Mesendoderm (in vitro differentiated cells): ENCODE data around the gene GPRC5B. TPM values are rescaled to one million over a fixed set of nuclear protein-coding genes. Genes with fewer than 3 reads are reported as not detected.

Experiments
- DNase-seq: peaks from one replicate; pipeline ENCODE4 v3.0.0; 2013
- H2AK5ac ChIP-seq: 2 replicates; pipeline ENCODE4 v1.6.1; 2013; ENCODE audit warnings: low read length, inconsistent platforms
- H2BK120ac ChIP-seq: 2 replicates; pipeline ENCODE4 v1.6.1; 2013; ENCODE audit warnings: low read depth, mild to moderate bottlenecking, low read length, moderate library complexity, mixed read lengths
- H2BK15ac ChIP-seq: replicated peaks from 2 replicates; pipeline ENCODE4 v1.6.1; 2013; ENCODE audit warnings: low read depth, mild to moderate bottlenecking, moderate library complexity
- H2BK5ac ChIP-seq: 2 replicates; pipeline ENCODE4 v1.6.1; 2013; ENCODE audit warnings: low read length, inconsistent platforms
- H3K18ac ChIP-seq: 2 replicates; pipeline ENCODE4 v1.6.1; 2013; ENCODE audit warnings: mild to moderate bottlenecking, low read length, mixed read lengths
- H3K23ac ChIP-seq: one replicate; pipeline ENCODE4 v1.6.1; 2013; ENCODE audit warnings: low read length
- H3K27ac ChIP-seq: 2 replicates; pipeline ENCODE4 v1.5.1; 2013; ENCODE audit warnings: low read depth, mild to moderate bottlenecking, inconsistent platforms, low read length, moderate library complexity
- H3K27me3 ChIP-seq: 2 replicates; pipeline ENCODE4 v1.6.1; 2013; ENCODE audit warnings: low read length, control low read depth, mild to moderate bottlenecking, inconsistent platforms; ENCODE audit not compliant: insufficient read depth, poor library complexity
- H3K36me3 ChIP-seq: 2 replicates; pipeline ENCODE4 v1.6.1; 2013; ENCODE audit warnings: low read length, inconsistent platforms; ENCODE audit not compliant: control insufficient read depth, insufficient read depth
- H3K4ac ChIP-seq: one replicate; pipeline ENCODE4 v1.6.1; 2013; ENCODE audit warnings: low read depth, mild to moderate bottlenecking, low read length, moderate library complexity
- H3K4me1 ChIP-seq: 2 replicates; pipeline ENCODE4 v1.6.1; 2013; ENCODE audit warnings: low read depth, low read length, inconsistent platforms; ENCODE audit not compliant: control insufficient read depth
- H3K4me2 ChIP-seq: 2 replicates; pipeline ENCODE4 v1.6.1; 2013; ENCODE audit warnings: low read length
- H3K4me3 ChIP-seq: 2 replicates; pipeline ENCODE4 v1.5.1; 2013; ENCODE audit warnings: mild to moderate bottlenecking, low read length
- H3K56ac ChIP-seq: one replicate; pipeline ENCODE4 v1.6.1; 2013; ENCODE audit warnings: low read length
- H3K79me1 ChIP-seq: 2 replicates; pipeline ENCODE4 v1.6.1; 2013; ENCODE audit warnings: low read length, inconsistent platforms
- H3K79me2 ChIP-seq: 2 replicates; pipeline ENCODE4 v1.6.1; 2013; ENCODE audit warnings: mild to moderate bottlenecking, low read length; ENCODE audit not compliant: control insufficient read depth, insufficient read depth
- H3K9ac ChIP-seq: 2 replicates; pipeline ENCODE4 v1.6.1; 2013; ENCODE audit warnings: low read length, inconsistent platforms
- H4K5ac ChIP-seq: one replicate; pipeline ENCODE4 v1.6.1; 2013; ENCODE audit warnings: low read length
- H4K8ac ChIP-seq: one replicate; pipeline ENCODE4 v1.6.1; 2013; ENCODE audit warnings: low read depth, mild to moderate bottlenecking, control low read depth, low read length, moderate library complexity
- WGBS: extraction: QIAGEN DNeasy Blood & Tissue Kit; methylation state at CpG from one replicate; pipeline ENCODE4 v1.1.7; 2013; ENCODE audit warnings: low lambda C conversion rate, missing lambda C conversion rate; ENCODE audit not compliant: insufficient coverage; ENCODE audit errors: extremely low coverage; 5-methylcytosine and 5-hydroxymethylcytosine counted together
- polyA plus RNA-seq, 2 experiments: library from polyadenylated mRNA; stranded (reverse); fragments of 200-250 nt; gene quantifications; one replicate each; pipeline ENCODE4 v1.2.3, GENCODE V29; 2013

GPRC5B gene, protein sequence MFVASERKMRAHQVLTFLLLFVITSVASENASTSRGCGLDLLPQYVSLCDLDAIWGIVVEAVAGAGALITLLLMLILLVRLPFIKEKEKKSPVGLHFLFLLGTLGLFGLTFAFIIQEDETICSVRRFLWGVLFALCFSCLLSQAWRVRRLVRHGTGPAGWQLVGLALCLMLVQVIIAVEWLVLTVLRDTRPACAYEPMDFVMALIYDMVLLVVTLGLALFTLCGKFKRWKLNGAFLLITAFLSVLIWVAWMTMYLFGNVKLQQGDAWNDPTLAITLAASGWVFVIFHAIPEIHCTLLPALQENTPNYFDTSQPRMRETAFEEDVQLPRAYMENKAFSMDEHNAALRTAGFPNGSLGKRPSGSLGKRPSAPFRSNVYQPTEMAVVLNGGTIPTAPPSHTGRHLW
- 87.4 TPM for polyA plus RNA-seq (2013, experiment 1 of 2)
- polyA plus RNA-seq (2013, experiment 2 of 2) = 90.0 TPM

DNA sequence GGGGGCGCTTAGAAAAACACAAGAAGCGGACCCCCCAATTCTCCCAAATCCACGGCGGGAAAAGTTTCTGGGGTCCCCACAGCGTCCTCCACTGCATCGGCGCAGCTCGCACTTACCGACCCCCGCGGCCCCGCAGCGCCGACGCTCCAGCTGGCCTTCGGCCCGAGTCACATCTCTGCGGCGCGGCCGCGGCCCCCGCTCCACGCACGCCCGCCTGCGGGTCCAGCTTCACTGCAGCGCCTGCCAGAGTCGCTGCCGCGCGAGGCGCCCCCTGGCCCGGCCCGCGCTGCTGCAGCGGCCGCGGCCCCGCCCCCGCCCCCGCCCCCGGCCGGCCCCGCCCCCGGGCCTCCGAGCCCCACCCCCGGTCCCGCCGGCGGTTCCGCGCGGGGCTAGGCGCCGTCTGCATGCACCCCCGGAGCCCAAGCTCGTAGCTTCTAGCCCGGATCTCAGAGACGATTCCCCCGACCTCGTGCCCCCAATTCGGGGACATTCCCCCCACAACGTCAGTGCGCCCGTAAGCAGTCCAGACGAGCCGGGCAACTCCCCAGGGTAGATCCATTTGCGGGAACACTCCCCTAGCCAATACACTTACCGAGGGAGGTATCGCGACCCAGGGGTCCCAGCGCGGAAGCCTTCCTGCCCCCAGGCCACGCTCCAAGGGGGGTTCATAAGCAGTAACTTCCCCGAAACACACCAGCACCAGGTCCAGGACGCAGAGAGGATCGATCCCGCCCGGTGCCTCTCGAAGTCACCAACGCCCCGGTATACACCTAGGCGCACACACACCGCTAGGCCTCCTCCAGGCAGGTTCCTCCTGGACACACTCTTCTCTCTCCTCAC lies at the start of gene GPRC5B:
TSS of gene GPRC5B (minus strand) at position 238 of the 840 bp plus-strand sequence. CDS start 12,003 bp downstream, outside the sequence.
- Histone ChIP-seq H4K8ac (no peak within 1 kb of the TSS), H3K79me1 (peaks cover 8% of the 10 kb centered on the region), H2BK120ac (peak within 1 kb of the TSS; percentile 18), H3K4me3 (peak within 1 kb of the TSS; percentile 64), H3K18ac (peak within 1 kb of the TSS; percentile 90), H4K5ac (no peak within 1 kb of the TSS), H3K27me3 (no peaks in the 10 kb centered on the region), H3K4me2 (peak within 1 kb of the TSS; percentile 90), H2AK5ac (no peak within 1 kb of the TSS), H3K36me3 (no peaks in the 10 kb centered on the region), H2BK15ac (no peak within 1 kb of the TSS), H2BK5ac (peak within 1 kb of the TSS; percentile 56), H3K4me1 (peaks cover 5% of the 10 kb centered on the region), H3K79me2 (peaks cover 10% of the 10 kb centered on the region), H3K23ac (peak within 1 kb of the TSS; percentile 95), H3K27ac (peak within 1 kb of the TSS; percentile 85), H3K4ac (peak within 1 kb of the TSS; percentile 70), H3K56ac (peak within 1 kb of the TSS; percentile 90), H3K9ac (peak within 1 kb of the TSS; percentile 87)
- peak; percentile 56 for DNase-seq
- WGBS = no CpG with 5 or more reads among the region's 85 CpGs

- no peak overlapping the region for H3K18ac ChIP-seq
- no peak overlapping the region for H3K4me3 ChIP-seq
- H2BK120ac ChIP-seq = no peak overlapping the region
- no peak overlapping the region for H3K9ac ChIP-seq
- WGBS = no CpG with 5 or more reads among the region's 6 CpGs
- H2BK5ac ChIP-seq = no peak overlapping the region
- H3K79me1 ChIP-seq = no peaks in the 10 kb centered on the region
- no peak overlapping the region for H4K5ac ChIP-seq
- H3K56ac ChIP-seq = no peak overlapping the region
- H2BK15ac ChIP-seq = no peak overlapping the region
- no peaks in the 10 kb centered on the region for H3K36me3 ChIP-seq
- no peaks in the 10 kb centered on the region for H3K79me2 ChIP-seq
- H3K4me2 ChIP-seq = no peak overlapping the region
- H3K4me1 ChIP-seq = no peaks in the 10 kb centered on the region
- H2AK5ac ChIP-seq = no peak overlapping the region
- H3K4ac ChIP-seq = no peak overlapping the region
- no peak overlapping the region for H4K8ac ChIP-seq
- H3K27me3 ChIP-seq = no peaks in the 10 kb centered on the region
- no peak for DNase-seq
- H3K27ac ChIP-seq = no peak overlapping the region
- H3K23ac ChIP-seq = no peak overlapping the region
Observed at GRCh38 chr16:19933740-19934139, 49.1 kb upstream of the GPRC5B start.

DNA sequence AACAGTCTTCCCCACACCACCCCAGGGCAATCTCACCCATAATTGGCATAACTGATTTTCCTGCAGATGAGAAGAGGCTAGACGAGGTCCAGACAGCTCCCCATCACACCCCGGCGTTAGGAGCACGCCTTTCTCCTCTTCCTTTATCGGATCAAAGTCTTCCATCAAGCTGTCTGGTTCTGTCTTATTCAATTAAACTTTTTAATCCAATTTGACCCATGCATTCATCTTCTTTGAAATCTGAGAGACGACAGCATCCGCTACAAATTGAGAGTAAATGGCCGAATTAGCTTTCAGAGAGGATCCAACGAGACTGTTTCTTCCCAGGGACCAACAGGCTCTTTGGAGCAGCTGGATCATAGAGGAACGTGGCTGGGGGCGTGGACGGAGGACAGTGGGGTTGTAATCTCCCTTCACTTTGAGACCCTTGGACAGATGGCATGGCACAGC lies 44.4 kb upstream of the GPRC5B start:
- Histone ChIP-seq H4K8ac (no peak overlapping the region), H2BK15ac (no peak overlapping the region), H2BK5ac (no peak overlapping the region), H3K18ac (no peak overlapping the region), H3K4me3 (no peak overlapping the region), H2BK120ac (no peak overlapping the region), H3K36me3 (no peaks in the 10 kb centered on the region), H3K4ac (no peak overlapping the region), H2AK5ac (no peak overlapping the region), H3K9ac (no peak overlapping the region), H3K79me1 (no peaks in the 10 kb centered on the region), H4K5ac (no peak overlapping the region), H3K4me1 (no peaks in the 10 kb centered on the region), H3K56ac (no peak overlapping the region), H3K79me2 (no peaks in the 10 kb centered on the region), H3K27me3 (no peaks in the 10 kb centered on the region), H3K4me2 (no peak overlapping the region), H3K27ac (no peak overlapping the region), H3K23ac (no peak overlapping the region)
- DNase-seq = no peak
- WGBS = no CpG with 5 or more reads among the region's 12 CpGs

DNA sequence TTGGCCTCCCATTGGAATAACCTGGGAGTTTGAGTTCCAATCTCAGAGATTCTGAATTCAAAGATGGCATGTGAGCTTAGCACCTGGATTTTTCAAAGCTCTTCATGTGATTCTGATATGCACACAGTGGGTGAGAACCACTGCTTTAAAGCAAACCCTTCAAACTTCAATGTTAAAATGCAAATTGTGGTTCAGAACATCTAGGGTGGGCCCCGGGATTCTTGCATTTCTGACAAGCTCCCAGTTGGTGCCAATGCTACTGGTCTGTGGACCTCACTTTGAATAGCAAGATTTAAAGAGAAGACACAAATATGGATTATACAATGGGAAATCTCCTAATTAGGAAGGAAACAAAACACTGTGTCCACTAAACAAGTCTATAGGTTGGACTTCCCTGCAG lies 43.8 kb upstream of the GPRC5B start:
- Histone ChIP-seq H3K23ac (no peak overlapping the region), H2BK5ac (no peak overlapping the region), H3K79me2 (no peaks in the 10 kb centered on the region), H3K56ac (no peak overlapping the region), H4K8ac (no peak overlapping the region), H3K18ac (no peak overlapping the region), H3K4me1 (no peaks in the 10 kb centered on the region), H2BK15ac (no peak overlapping the region), H2BK120ac (no peak overlapping the region), H4K5ac (no peak overlapping the region), H3K27me3 (no peaks in the 10 kb centered on the region), H3K27ac (no peak overlapping the region), H3K36me3 (no peaks in the 10 kb centered on the region), H3K9ac (no peak overlapping the region), H3K79me1 (no peaks in the 10 kb centered on the region), H3K4ac (no peak overlapping the region), H3K4me3 (no peak overlapping the region), H2AK5ac (no peak overlapping the region), H3K4me2 (no peak overlapping the region)
- no peak for DNase-seq
- WGBS = no CpG with 5 or more reads among the region's 1 CpG

GRCh38 chr16:19926449-19927390 lies 42.1 kb upstream of the GPRC5B start:
- DNase-seq = peak; percentile 37

More at GRCh38 chr16:19926449-19927390, 42.1 kb upstream of the GPRC5B start:
- Histone ChIP-seq H3K4me2 (no peak overlapping the region), H2AK5ac (no peak overlapping the region), H3K27me3 (no peaks in the 10 kb centered on the region), H3K36me3 (no peaks in the 10 kb centered on the region), H3K18ac (no peak overlapping the region), H3K79me2 (no peaks in the 10 kb centered on the region), H2BK120ac (peak overlapping the region; percentile 67), H3K56ac (no peak overlapping the region), H3K4ac (no peak overlapping the region), H3K4me3 (no peak overlapping the region), H4K5ac (no peak overlapping the region), H3K4me1 (no peaks in the 10 kb centered on the region), H3K27ac (no peak overlapping the region), H3K9ac (no peak overlapping the region), H4K8ac (no peak overlapping the region), H2BK15ac (no peak overlapping the region), H3K23ac (no peak overlapping the region), H3K79me1 (no peaks in the 10 kb centered on the region), H2BK5ac (no peak overlapping the region)
- no CpG with 5 or more reads among the region's 8 CpGs for WGBS
